ENCODE measurements around the gene SYT2.
"Not testable (repeated sequence)": the region's sequence is repeated elsewhere in the genome, so short reads cannot be mapped to it uniquely, and the experiment has no call there.

Gene SYT2

GRCh38 chr1:202593845-202594244, 116.4 kb downstream of the SYT2 start:
- DNase-seq (ENCODE audit: low read depth in 2 of 2) = no peak

GRCh38 chr1:202592146-202592545, 118.1 kb downstream of the SYT2 start:
- DNase-seq (ENCODE audit: low read depth in 2 of 2) = no peak

- DNase-seq (ENCODE audit: low read depth in 2 of 2) = no peak
Observed at GRCh38 chr1:202591515-202591914, 118.7 kb downstream of the SYT2 start.

GRCh38 chr1:202590975-202591411, 119.3 kb downstream of the SYT2 start:
- no peak for DNase-seq (ENCODE audit: low read depth in 2 of 2)

GRCh38 chr1:202590126-202590525, 120.1 kb downstream of the SYT2 start:
- DNase-seq (ENCODE audit: low read depth in 2 of 2) = no peak

- DNase-seq (ENCODE audit: low read depth in 2 of 2) = no peak
Observed at GRCh38 chr1:202589190-202589930, 120.9 kb downstream of the SYT2 start.

GRCh38 chr1:202588503-202589189, 121.6 kb downstream of the SYT2 start:
- DNase-seq (ENCODE audit: low read depth in 2 of 2) = no peak

- DNase-seq (ENCODE audit: low read depth in 2 of 2) = no peak
Observed at GRCh38 chr1:202587859-202588485, 122.3 kb downstream of the SYT2 start.

GRCh38 chr1:202586871-202587270, 123.4 kb downstream of the SYT2 start:
- no peak for DNase-seq (ENCODE audit: low read depth in 2 of 2)

GRCh38 chr1:202586018-202586821, 124.0 kb downstream of the SYT2 start:
- no peak for DNase-seq (ENCODE audit: low read depth in 2 of 2)

- DNase-seq (ENCODE audit: low read depth in 2 of 2) = no peak
Observed at GRCh38 chr1:202585590-202585933, 124.7 kb downstream of the SYT2 start.

GRCh38 chr1:202584707-202585589, 125.3 kb downstream of the SYT2 start:
- no peak for DNase-seq (ENCODE audit: low read depth in 2 of 2)

GRCh38 chr1:202582350-202582749, 127.9 kb downstream of the SYT2 start:
- not testable (repeated sequence) for DNase-seq (ENCODE audit: low read depth in 2 of 2)

GRCh38 chr1:202580619-202581018, 129.6 kb downstream of the SYT2 start:
- DNase-seq (ENCODE audit: low read depth in 2 of 2) = no peak

GRCh38 chr1:202579806-202580205, 130.4 kb downstream of the SYT2 start:
- no peak for DNase-seq (ENCODE audit: low read depth in 2 of 2)

- no peak for DNase-seq (ENCODE audit: low read depth in 2 of 2)
Observed at GRCh38 chr1:202578565-202578964, 131.7 kb downstream of the SYT2 start.

GRCh38 chr1:202578001-202578504, 132.2 kb downstream of the SYT2 start:
- no peak for DNase-seq (ENCODE audit: low read depth in 2 of 2)

GRCh38 chr1:202577381-202577780, 132.9 kb downstream of the SYT2 start:
- no peak for DNase-seq (ENCODE audit: low read depth in 2 of 2)

GRCh38 chr1:202576816-202577215, 133.4 kb downstream of the SYT2 start:
- no peak for DNase-seq (ENCODE audit: low read depth in 2 of 2)

- no peak for DNase-seq (ENCODE audit: low read depth in 2 of 2)
Observed at GRCh38 chr1:202575918-202576653, 134.2 kb downstream of the SYT2 start.

Measured in stimulated activated CD4-positive, alpha-beta T cell treated with anti-CD3 and anti-CD28 coated beads, Interleukin-4, amount 100 ng/mL, for 48 hours (primary cell).